ENCODE data around the gene HACD3. TPM values are rescaled to one million over a fixed set of nuclear protein-coding genes. Genes with fewer than 3 reads are reported as not detected.

The HACD3 gene
- total and polyA plus RNA-seq, 4 donors = 49.6 to 89.1 (median 65.0) TPM

DNA sequence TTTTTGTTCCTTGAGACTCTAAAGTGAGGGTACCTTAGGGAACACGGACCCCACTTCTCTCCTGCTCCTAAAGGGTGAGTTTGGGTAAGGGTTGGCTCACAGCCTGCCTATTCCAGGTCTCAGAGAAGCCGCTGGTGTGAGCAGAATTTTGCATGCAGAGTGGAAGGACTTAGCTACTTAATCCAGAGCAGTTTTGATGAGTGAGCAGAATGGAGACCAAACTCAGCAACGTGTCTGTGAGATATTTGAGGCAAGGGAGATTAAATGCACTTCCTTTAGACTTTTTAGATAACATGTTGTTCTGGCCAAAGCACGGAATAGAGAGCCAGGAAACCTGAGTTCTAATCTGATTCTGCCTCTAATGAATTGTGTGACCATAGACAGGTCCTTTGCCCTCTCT lies 96.6 kb downstream of the HACD3 start (continued):
- TF ChIP-seq, protein P1, sequence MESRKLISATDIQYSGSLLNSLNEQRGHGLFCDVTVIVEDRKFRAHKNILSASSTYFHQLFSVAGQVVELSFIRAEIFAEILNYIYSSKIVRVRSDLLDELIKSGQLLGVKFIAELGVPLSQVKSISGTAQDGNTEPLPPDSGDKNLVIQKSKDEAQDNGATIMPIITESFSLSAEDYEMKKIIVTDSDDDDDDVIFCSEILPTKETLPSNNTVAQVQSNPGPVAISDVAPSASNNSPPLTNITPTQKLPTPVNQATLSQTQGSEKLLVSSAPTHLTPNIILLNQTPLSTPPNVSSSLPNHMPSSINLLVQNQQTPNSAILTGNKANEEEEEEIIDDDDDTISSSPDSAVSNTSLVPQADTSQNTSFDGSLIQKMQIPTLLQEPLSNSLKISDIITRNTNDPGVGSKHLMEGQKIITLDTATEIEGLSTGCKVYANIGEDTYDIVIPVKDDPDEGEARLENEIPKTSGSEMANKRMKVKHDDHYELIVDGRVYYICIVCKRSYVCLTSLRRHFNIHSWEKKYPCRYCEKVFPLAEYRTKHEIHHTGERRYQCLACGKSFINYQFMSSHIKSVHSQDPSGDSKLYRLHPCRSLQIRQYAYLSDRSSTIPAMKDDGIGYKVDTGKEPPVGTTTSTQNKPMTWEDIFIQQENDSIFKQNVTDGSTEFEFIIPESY (IDR thresholded peaks at IDR 0.05) = no peak

Small RNAs within 50 kb of the gene (small RNA-seq; reads per million reads assigned to genes)
- not detected for gene RF00019
- gene RNU6-19P = not detected

Other genes with a start within 250 kb of the HACD3 start
- 1 to 10 TPM; 4.0 to 5.5 TPM for gene PARP16, start 243.6 kb upstream of the HACD3 start, total RNA-seq
- 1 to 10 TPM; 5.9 to 6.9 TPM for gene PARP16, start 243.6 kb upstream of the HACD3 start, polyA plus RNA-seq
- not detected for gene RNU5A-1, start 234.4 kb upstream of the HACD3 start, total RNA-seq
- not detected for gene RNU5A-1, start 234.4 kb upstream of the HACD3 start, polyA plus RNA-seq
- gene RNU5B-1, start 225.8 kb upstream of the HACD3 start, total RNA-seq = not detected
- not detected for gene RNU5B-1, start 225.8 kb upstream of the HACD3 start, polyA plus RNA-seq
- 1 to 10 TPM in 1 of 2 donors, not detected in 1; 1.5 TPM for gene IGDCC3, start 152.5 kb upstream of the HACD3 start, total RNA-seq
- not detected for gene IGDCC3, start 152.5 kb upstream of the HACD3 start, polyA plus RNA-seq
- gene IGDCC4, start 107.5 kb upstream of the HACD3 start, total RNA-seq = 1 to 10 TPM in 1 of 2 donors, under 1 TPM in 1; under 0.01 to 6.1 TPM
- not detected for gene IGDCC4, start 107.5 kb upstream of the HACD3 start, polyA plus RNA-seq
- gene DPP8, start 12.8 kb upstream of the HACD3 start, total RNA-seq = 10 to 100 TPM; 21.1 to 22.7 TPM
- gene DPP8, start 12.8 kb upstream of the HACD3 start, polyA plus RNA-seq = 10 to 100 TPM in 1 of 2 donors, 1 to 10 TPM in 1; 5.5 to 14.0 TPM
- gene INTS14, start 80.7 kb downstream of the HACD3 start, total RNA-seq = 10 to 100 TPM; 16.8 to 26.4 TPM
- gene INTS14, start 80.7 kb downstream of the HACD3 start, polyA plus RNA-seq = 10 to 100 TPM; 12.0 to 15.2 TPM
- 1 to 10 TPM; 1.8 to 2.6 TPM for gene SLC24A1, start 91.5 kb downstream of the HACD3 start, total RNA-seq
- 1 to 10 TPM; 1.8 to 3.3 TPM for gene SLC24A1, start 91.5 kb downstream of the HACD3 start, polyA plus RNA-seq